HG03469 (cell line): ENCODE data around the gene ROBO3.

Experiments
- ATAC-seq: cut with Tn5 transposase; IDR thresholded peaks from one replicate; pipeline ENCODE4 v1.9.1; 2021; ENCODE audit warnings: mild to moderate bottlenecking, moderate library complexity, moderate number of reproducible peaks; ENCODE audit not compliant: unreplicated experiment

Gene ROBO3

GRCh38 chr11:124841840-124842239 is 23.4 kb upstream of the ROBO3 start:
- no peak for ATAC-seq

DNA sequence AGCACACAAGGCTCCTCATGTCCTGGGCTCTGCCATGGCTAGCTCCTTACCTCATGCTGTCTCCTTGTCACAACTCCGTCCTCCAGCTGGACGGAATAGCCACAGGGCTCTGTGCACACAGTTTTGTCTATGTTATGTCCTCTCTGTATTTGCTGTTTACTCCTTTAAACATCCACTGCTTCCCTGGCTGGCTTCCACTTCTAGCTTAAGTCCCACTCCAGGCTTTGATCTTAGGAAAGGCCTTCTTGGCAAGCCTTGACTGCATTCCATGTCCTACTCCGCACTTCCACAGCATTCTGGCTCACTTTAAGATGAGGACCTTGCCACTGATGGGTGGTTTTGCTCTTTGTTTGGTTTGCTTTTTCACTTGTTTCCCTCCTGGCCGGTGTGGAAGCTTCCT is 22.9 kb upstream of the ROBO3 start:
- no peak for ATAC-seq

DNA sequence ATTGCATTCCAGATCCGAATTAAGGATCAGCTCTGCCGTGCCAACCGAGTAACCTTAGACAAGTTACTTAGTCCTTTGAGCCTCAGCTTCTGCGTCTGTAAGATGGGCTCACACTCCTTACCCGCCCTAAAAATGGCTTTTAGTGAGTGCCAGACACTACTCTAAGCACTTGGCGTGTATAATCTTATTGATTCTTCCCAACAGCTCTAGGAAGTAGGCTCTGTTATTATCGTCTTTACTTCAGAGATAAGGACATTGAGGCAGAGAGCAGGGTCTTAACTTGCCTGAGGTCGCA is 21.7 kb upstream of the ROBO3 start:
- ATAC-seq: no peak

GRCh38 chr11:124844664-124845079 is 20.6 kb upstream of the ROBO3 start:
- no peak for ATAC-seq

GRCh38 chr11:124846070-124846673 is 19.1 kb upstream of the ROBO3 start:
- no peak for ATAC-seq

DNA sequence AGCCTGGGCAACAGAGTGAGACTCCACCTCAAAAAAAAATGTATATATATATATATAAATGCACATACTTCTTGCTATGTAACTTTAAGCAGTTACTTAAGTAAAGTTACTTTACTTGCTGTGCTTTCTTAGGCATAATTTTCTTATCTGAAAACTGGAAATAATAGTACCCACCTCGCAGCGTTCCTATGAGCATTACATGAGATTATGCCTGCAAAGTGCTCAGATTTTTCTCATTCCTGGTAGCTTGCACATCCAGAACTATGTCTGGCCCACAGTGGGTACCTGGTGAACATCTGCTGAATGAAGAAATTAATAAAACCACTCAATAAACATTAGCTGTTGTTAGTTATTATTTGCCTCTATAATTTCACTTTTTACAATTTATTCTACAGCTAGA is 6.1 kb upstream of the ROBO3 start:
- ATAC-seq: no peak

GRCh38 chr11:124861670-124862069 is 3.6 kb upstream of the ROBO3 start:
- ATAC-seq: no peak

DNA sequence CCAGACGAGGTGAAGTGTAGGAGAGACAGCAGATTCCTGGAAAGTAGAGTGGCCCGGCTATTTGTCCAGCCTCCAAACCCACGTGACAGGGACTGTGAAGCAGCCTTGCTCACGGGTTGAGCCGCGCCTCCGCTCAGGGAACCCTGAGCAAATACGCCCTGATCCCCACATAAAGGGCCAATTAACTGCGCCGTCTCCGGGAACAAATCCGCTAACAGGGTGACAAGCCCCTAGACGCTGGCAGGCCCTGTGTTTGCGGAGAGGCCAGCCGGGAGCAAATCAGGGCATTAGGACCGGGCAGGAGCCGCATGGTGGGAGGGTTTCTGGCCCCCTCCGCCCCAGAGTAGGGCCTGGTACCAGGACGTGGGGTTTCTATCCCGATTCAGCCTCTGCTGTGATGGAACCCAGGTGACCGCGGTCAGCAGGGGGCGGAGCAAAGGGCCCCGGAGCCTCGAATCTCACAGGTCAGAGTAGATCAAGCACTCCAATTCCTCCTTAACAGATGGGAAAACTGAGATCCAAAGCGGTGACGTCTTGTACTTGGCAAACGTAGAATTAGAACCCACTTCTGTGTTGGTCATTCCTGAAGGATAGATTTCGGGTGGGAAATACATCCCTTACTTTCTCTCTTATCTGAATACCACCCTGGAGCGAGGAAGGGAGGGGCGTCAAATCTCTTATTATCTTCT is 2.0 kb upstream of the ROBO3 start:
- no peak for ATAC-seq

- ATAC-seq: no peak
Observed at GRCh38 chr11:124863826-124864165, 1.4 kb upstream of the ROBO3 start.

GRCh38 chr11:124864176-124864891 is 898 bp upstream of the ROBO3 start:
- no peak for ATAC-seq

- no peak for ATAC-seq
Observed at GRCh38 chr11:124864892-124865180, 396 bp upstream of the ROBO3 start.

GRCh38 chr11:124865902-124866851 is 945 bp downstream of the ROBO3 start:
- ATAC-seq: no peak

- no peak for ATAC-seq
Observed at GRCh38 chr11:124867700-124868099, 2.5 kb downstream of the ROBO3 start.

- ATAC-seq: no peak
Observed at GRCh38 chr11:124868331-124869274, 3.4 kb downstream of the ROBO3 start.

DNA sequence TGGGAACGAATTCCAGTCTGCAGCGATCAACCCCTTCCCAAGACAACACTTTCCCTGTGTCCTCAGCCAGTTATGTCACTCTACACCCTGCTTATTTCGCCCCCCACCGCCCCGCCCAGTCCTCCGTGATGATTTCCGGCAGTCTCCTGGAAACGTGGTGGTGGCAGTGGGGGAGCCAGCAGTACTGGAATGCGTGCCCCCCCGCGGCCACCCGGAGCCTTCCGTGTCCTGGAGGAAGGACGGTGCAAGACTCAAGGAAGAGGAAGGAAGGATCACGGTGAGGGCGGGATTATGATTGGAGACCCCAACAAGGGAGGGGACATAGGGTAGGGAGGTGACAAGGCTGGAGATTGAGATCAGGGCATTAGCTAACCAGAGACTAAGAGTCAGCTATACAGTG is 4.1 kb downstream of the ROBO3 start:
- no peak for ATAC-seq

GRCh38 chr11:124869856-124870387 is 4.7 kb downstream of the ROBO3 start:
- ATAC-seq: no peak

- ATAC-seq: no peak
Observed at GRCh38 chr11:124870430-124870829, 5.2 kb downstream of the ROBO3 start.

GRCh38 chr11:124872280-124872679 is 7.0 kb downstream of the ROBO3 start:
- ATAC-seq: no peak

GRCh38 chr11:124872741-124873140 is 7.5 kb downstream of the ROBO3 start:
- no peak for ATAC-seq

DNA sequence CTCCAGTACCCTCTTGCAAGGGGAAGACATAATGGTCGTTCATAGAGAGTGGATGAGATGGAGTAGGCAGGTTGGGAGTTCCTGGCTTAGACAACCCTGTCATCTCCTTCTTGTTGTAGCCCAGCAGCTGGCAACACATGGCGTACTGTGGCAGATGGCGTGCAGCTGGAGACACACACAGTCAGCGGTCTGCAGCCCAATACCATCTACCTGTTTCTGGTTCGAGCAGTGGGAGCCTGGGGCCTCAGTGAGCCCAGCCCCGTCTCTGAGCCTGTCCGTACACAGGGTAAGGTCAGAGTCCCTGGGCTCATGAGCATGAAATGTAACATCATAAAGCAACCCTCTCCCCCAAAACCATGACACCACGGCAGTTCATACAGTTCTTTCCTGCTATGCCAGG is 8.7 kb downstream of the ROBO3 start:
- ATAC-seq: no peak
